Panc1 (cell line): Measurements from ENCODE around the gene IL18. TPM values are rescaled to one million over a fixed set of nuclear protein-coding genes. Genes with fewer than 3 reads are reported as not detected.
"Not testable (repeated sequence)": the region's sequence is repeated elsewhere in the genome, so short reads cannot be mapped to it uniquely, and the experiment has no call there.

Source experiments
- ATAC-seq: fragments of 200-7000 bp; cut with Tn5 transposase; 2 replicates; pipeline ENCODE4 v1.9.1; 2020; ENCODE audit warnings: mild to moderate bottlenecking, moderate library complexity
- BruUV-seq: library from RNA; stranded (reverse); fragments of 400-500 nt; replicated peaks from 2 replicates; lab custom pipeline; 2021; lab: Mats Ljungman, UMichigan
- CTCF ChIA-PET: fragments of 300-600 bp; sonication (Branson Sonifier 250); formaldehyde crosslinking; loops from one replicate; lab custom pipeline; 2022; ENCODE audit warnings: antibody characterized with exemption; lab: Charles Lee
- POLR2A ChIA-PET: fragments of 300-600 bp; sonication (Branson Sonifier 250); formaldehyde crosslinking; loops from one replicate; lab custom pipeline; 2022; ENCODE audit warnings: antibody characterized with exemption; lab: Charles Lee
- DNase-seq: peaks from one replicate; pipeline ENCODE4 v3.0.0-alpha.2; 2010; ENCODE audit warnings: low read depth, low spot score
- H3K27ac ChIP-seq: 2 replicates; pipeline ENCODE4 v1.5.1; 2011; ENCODE audit warnings: mild to moderate bottlenecking, low read length, inconsistent platforms
- H3K27me3 ChIP-seq: fragments of 200-500 bp; sonication (Bioruptor generic); 2 replicates; pipeline ENCODE4 v1.6.0; 2014; ENCODE audit warnings: low read length, inconsistent platforms; ENCODE audit not compliant: control insufficient read depth, insufficient read depth
- H3K36me3 ChIP-seq: fragments of 200-500 bp; sonication (Bioruptor generic); 2 replicates; pipeline ENCODE4 v1.5.1; 2014; ENCODE audit warnings: inconsistent platforms, mild to moderate bottlenecking, low read length, moderate library complexity; ENCODE audit not compliant: control insufficient read depth, insufficient read depth
- H3K4me1 ChIP-seq: 2 replicates; pipeline ENCODE4 v1.5.1; 2011; ENCODE audit warnings: inconsistent platforms, mild to moderate bottlenecking, low read length, moderate library complexity; ENCODE audit not compliant: control insufficient read depth, insufficient read depth
- H3K4me3 ChIP-seq, 2 experiments: 2 replicates each; pipeline ENCODE4 v1.5.1; 2011 to 2012; ENCODE audit warnings: low read depth in 2 of 2, low read length in 2 of 2, mild to moderate bottlenecking in 2 of 2, inconsistent platforms in 1 of 2, moderate library complexity in 1 of 2
- H3K9me3 ChIP-seq: fragments of 200-500 bp; sonication (Bioruptor generic); 2 replicates; pipeline ENCODE4 v1.5.1; 2014; ENCODE audit warnings: low read depth, mild to moderate bottlenecking, inconsistent platforms, low read length, moderate library complexity; ENCODE audit not compliant: control insufficient read depth, insufficient read depth
- CTCF ChIP-seq: fragments of 450-650 bp; IDR thresholded peaks from 2 replicates; pipeline ENCODE4 v1.5.1; 2017; ENCODE audit warnings: mild to moderate bottlenecking
- POLR2AphosphoS5 ChIP-seq: IDR thresholded peaks from 2 replicates; pipeline ENCODE4 v1.6.1; 2012; ENCODE audit warnings: mild to moderate bottlenecking, low read depth, low read length, moderate library complexity
- REST ChIP-seq, 2 experiments: IDR thresholded peaks; 2 replicates each; pipeline ENCODE4 v1.6.1; 2011 to 2012; ENCODE audit warnings: low read depth in 2 of 2, control low read depth in 1 of 2, low read length in 1 of 2, mild to moderate bottlenecking in 1 of 2, moderate library complexity in 1 of 2; ENCODE audit not compliant: insufficient read depth in 1 of 2
- SIN3A ChIP-seq: IDR thresholded peaks from 2 replicates; pipeline ENCODE4 v1.6.1; 2012; ENCODE audit warnings: low read depth, mild to moderate bottlenecking, low read length, moderate library complexity, borderline replicate concordance; ENCODE audit not compliant: insufficient read depth
- TCF7L2 ChIP-seq: IDR thresholded peaks from 2 replicates; pipeline ENCODE4 v1.6.1; 2011; ENCODE audit warnings: mild to moderate bottlenecking, low read depth, low read length, inconsistent platforms
- in situ Hi-C: cut with HindIII; loops from 2 replicates; pipeline ENCODE4 v1.10.0; 2016; ENCODE audit warnings: low sequenced_read_pairs, low pct_unique_long_range_greater_than_20kb
- intact Hi-C: fragments of 100-400 bp; cut with micrococcal nuclease; formaldehyde crosslinking; loops from one replicate; pipeline ENCODE4 v1.10.0; 2022; ENCODE audit not compliant: unreplicated experiment
- total RNA-seq: library from RNA; stranded (reverse); gene quantifications from one replicate; pipeline ENCODE4 v1.2.1, GENCODE V29; 2021; ENCODE audit not compliant: unreplicated experiment

The IL18 gene
- total RNA-seq, 1 experiment from 2014 or later = 22.5 TPM

GRCh38 chr11:112097734-112098528, 66.0 kb downstream of the IL18 start:
- in situ Hi-C loops (no loop called here), intact Hi-C loops (no loop called here)
- Histone ChIP-seq H3K27ac (no peak overlapping the region), H3K27me3 (no peaks in the 10 kb centered on the region), H3K4me3 (no peak overlapping the region), H3K36me3 (peaks cover 9% of the 10 kb centered on the region), H3K4me1 (no peaks in the 10 kb centered on the region), H3K9me3 (no peaks in the 10 kb centered on the region)
- DNase-seq (no peak), ATAC-seq (no peak)
- no TSS peak for BruUV-seq
- ChIA-PET CTCF (interaction anchor here (1.0 kb wide), 1 partner anchor 16 kb away, joined by 3 read pairs; no protein-coding TSS in a partner anchor), POLR2A (interaction anchor here (0.9 kb wide), 1 partner anchor 11 kb away, joined by 3 read pairs; the partner anchor contains the start of genes SDHD and TIMM8B)
- TF ChIP-seq SIN3A = no peak
- TF ChIP-seq POLR2AphosphoS5 = no peak
- TF ChIP-seq CTCF = no peak
- TF ChIP-seq TCF7L2 = no peak
- TF ChIP-seq REST (IDR thresholded peaks at IDR 0.05; ENCODE audit: insufficient read depth in 1 of 2, low read depth in 2 of 2, low read length in 1 of 2) = no peak

GRCh38 chr11:112096194-112096593, 67.7 kb downstream of the IL18 start:
- Histone ChIP-seq H3K4me1 (no peaks in the 10 kb centered on the region), H3K36me3 (peaks cover 16% of the 10 kb centered on the region), H3K9me3 (no peaks in the 10 kb centered on the region), H3K27me3 (no peaks in the 10 kb centered on the region), H3K27ac (no peak overlapping the region), H3K4me3 (no peak overlapping the region)
- BruUV-seq = no TSS peak
- TF ChIP-seq REST (IDR thresholded peaks at IDR 0.05; ENCODE audit: insufficient read depth in 1 of 2, low read depth in 2 of 2, low read length in 1 of 2) (no peak), CTCF (no peak), SIN3A (no peak), TCF7L2 (no peak), POLR2AphosphoS5 (no peak)
- DNase-seq (no peak), ATAC-seq (0 out of 2 replicates have a peak, but pooled peaks have one; percentile 27)
- in situ Hi-C loops (no loop called here), intact Hi-C loops (no loop called here)
- ChIA-PET POLR2A (interaction anchor here (0.9 kb wide), 1 partner anchor 24 kb away, joined by 7 read pairs; no protein-coding TSS in a partner anchor), CTCF (no interaction called here)

- H3K4me3 ChIP-seq, H3K27ac ChIP-seq, H3K4me1 ChIP-seq, H3K27me3 ChIP-seq, intact Hi-C loops, DNase-seq, H3K9me3 ChIP-seq, ATAC-seq, in situ Hi-C loops: not testable (repeated sequence)
- ChIA-PET CTCF (interaction anchor here (0.8 kb wide), 1 partner anchor 184 kb away, joined by 3 read pairs; no protein-coding TSS in a partner anchor), POLR2A (interaction anchor here (0.6 to 0.9 kb wide), 3 partner anchors 25 to 104 kb away, joined by 3 to 7 read pairs (median 5); no protein-coding TSS in a partner anchor)
- BruUV-seq = TSS peak; percentile 51
- H3K36me3 ChIP-seq = peaks cover 17% of the 10 kb centered on the region
These were observed 68.6 kb downstream of the IL18 start for GRCh38 chr11:112095302-112095701.
